ENCODE results near the gene NAP1L4. TPM values are rescaled to one million over a fixed set of nuclear protein-coding genes. Genes with fewer than 3 reads are reported as not detected.

Gene NAP1L4
- total RNA-seq, 1 experiment from 2014 or later, result 212 TPM

- no peak overlapping the region for H3K4me2 ChIP-seq (ENCODE audit: insufficient read depth, insufficient read length, low read length)
Observed at GRCh38 chr11:2914455-2915195, 77.5 kb downstream of the NAP1L4 start.

More at GRCh38 chr11:2914455-2915195, 77.5 kb downstream of the NAP1L4 start:
- H3K4ac ChIP-seq (ENCODE audit: low read depth, low read length), result no peak overlapping the region
- H4K91ac ChIP-seq (ENCODE audit: insufficient read length, low read depth, low read length), result no peak overlapping the region
- no peak overlapping the region for H4K8ac ChIP-seq (replicated peaks; ENCODE audit: insufficient read length, low read depth, low read length)
- H3K79me2 ChIP-seq (ENCODE audit: insufficient read depth, low read length), result no peaks in the 10 kb centered on the region
- H3K27me3 ChIP-seq (ENCODE audit: insufficient read depth, low read length), result no peaks in the 10 kb centered on the region
- H3K9ac ChIP-seq (ENCODE audit: extremely low read depth, insufficient read length, low read length), result no peak overlapping the region
- H3K14ac ChIP-seq (ENCODE audit: insufficient read depth, low read length), result no peak overlapping the region
- WGBS (ENCODE audit: extremely low coverage, insufficient read length, low lambda C conversion rate), result no CpG with 5 or more reads among the region's 18 CpGs
- H3K23ac ChIP-seq (ENCODE audit: insufficient read length, low read depth, low read length), result no peak overlapping the region
- H3K23me2 ChIP-seq (ENCODE audit: insufficient read length, low read depth, low read length, poor library complexity, severe bottlenecking), result no peaks in the 10 kb centered on the region
- H2BK15ac ChIP-seq (ENCODE audit: low read depth, low read length), result no peak overlapping the region
- no peak for TF ChIP-seq CTCF (conservative IDR thresholded peaks at IDR 0.05)
- H2AFZ ChIP-seq (ENCODE audit: low read length), result no peak overlapping the region
- Mint-ChIP-seq H3K9me3 (no peaks in the 10 kb centered on the region), H3K36me3 (ENCODE audit: insufficient read depth in 1 of 3, low read depth in 3 of 3) (no peaks in the 10 kb centered on the region; a peak in 1 of 7 replicates), H3K27ac (no peak overlapping the region), H3K4me1 (peaks cover 10% of the 10 kb centered on the region in 2 experiments; a peak in 3 of 4 replicates), H3K4me3 (no peak overlapping the region), H3K27me3 (ENCODE audit: low read depth) (peaks cover 2% of the 10 kb centered on the region)
- no peak overlapping the region for H3K27ac ChIP-seq (ENCODE audit: insufficient read length, low read depth, low read length)
- H2BK12ac ChIP-seq (ENCODE audit: insufficient read length, low read depth, low read length), result no peak overlapping the region
- no peak overlapping the region for H2BK20ac ChIP-seq (ENCODE audit: low read depth, low read length, poor library complexity, severe bottlenecking)
- no peak overlapping the region for H2AK5ac ChIP-seq (ENCODE audit: insufficient read length, low read length)
- no peak overlapping the region for H3K56ac ChIP-seq (ENCODE audit: insufficient read length, low read depth, low read length)
- H2BK120ac ChIP-seq (ENCODE audit: low read depth, low read length, poor library complexity, severe bottlenecking), result no peak overlapping the region
- H3K9me3 ChIP-seq (ENCODE audit: control insufficient read depth, low read depth, low read length), result no peaks in the 10 kb centered on the region
- H3K4me1 ChIP-seq (ENCODE audit: insufficient read depth, low read length), result no peaks in the 10 kb centered on the region
- no peak overlapping the region for H2BK5ac ChIP-seq (ENCODE audit: insufficient read length, low read length)
- H4K20me1 ChIP-seq (ENCODE audit: control insufficient read depth, insufficient read depth, insufficient read length), result peaks cover 2% of the 10 kb centered on the region
- no peak for DNase-seq
- H3T11ph ChIP-seq (ENCODE audit: low read length), result no peak overlapping the region
- H3K18ac ChIP-seq (ENCODE audit: insufficient read length, low read depth, low read length), result no peak overlapping the region
- H3K79me1 ChIP-seq (ENCODE audit: insufficient read depth, low read depth, low read length, poor library complexity, severe bottlenecking), result no peaks in the 10 kb centered on the region
- H4K5ac ChIP-seq (ENCODE audit: insufficient read length, low read depth, low read length), result no peak overlapping the region

Measured in H9 (cell line).